Vagina (tissue), 2 donors: ENCODE results near the gene SDK2.

Source experiments
- POLR2A ChIP-seq, 2 donors: fragments of 450-650 bp; IDR thresholded peaks; one replicate each; pipeline ENCODE4 v1.6.1; 2017; ENCODE audit warnings: antibody characterized with exemption in 2 of 2, mild to moderate bottlenecking in 2 of 2, moderate library complexity in 2 of 2
- TF ChIP-seq, protein P1 (sequence below), 3 experiments: fragments of 450-650 bp in 2 of 3; fragments of 200-600 bp in 1 of 3; sonication (generic) in 1 of 3; IDR thresholded peaks; one replicate each; pipeline ENCODE4 v1.5.1; 2017 to 2019; ENCODE audit warnings: antibody characterized with exemption in 3 of 3, mild to moderate bottlenecking in 2 of 3, moderate library complexity in 2 of 3

DNA sequence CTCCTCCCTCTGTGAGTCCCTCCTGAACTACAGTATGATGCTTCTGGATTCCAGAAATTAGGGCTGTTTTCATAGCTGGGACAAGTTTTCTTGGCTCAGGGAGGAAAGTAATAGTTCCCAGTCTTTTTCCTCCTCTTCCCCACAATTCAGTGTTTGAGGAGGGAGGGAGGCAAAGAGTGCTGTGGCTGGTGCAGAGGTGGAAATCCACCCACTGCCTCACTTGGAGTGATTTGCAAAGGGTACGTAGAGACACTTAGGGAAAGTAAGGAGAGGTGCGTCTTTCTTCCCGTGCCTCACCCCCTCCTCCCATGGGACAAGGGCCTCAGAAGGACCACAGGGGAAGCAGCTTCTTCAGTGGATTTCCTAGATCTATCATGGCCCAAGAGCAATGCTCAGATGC, 21.9 kb downstream of the SDK2 start:
- TF ChIP-seq, protein P1, sequence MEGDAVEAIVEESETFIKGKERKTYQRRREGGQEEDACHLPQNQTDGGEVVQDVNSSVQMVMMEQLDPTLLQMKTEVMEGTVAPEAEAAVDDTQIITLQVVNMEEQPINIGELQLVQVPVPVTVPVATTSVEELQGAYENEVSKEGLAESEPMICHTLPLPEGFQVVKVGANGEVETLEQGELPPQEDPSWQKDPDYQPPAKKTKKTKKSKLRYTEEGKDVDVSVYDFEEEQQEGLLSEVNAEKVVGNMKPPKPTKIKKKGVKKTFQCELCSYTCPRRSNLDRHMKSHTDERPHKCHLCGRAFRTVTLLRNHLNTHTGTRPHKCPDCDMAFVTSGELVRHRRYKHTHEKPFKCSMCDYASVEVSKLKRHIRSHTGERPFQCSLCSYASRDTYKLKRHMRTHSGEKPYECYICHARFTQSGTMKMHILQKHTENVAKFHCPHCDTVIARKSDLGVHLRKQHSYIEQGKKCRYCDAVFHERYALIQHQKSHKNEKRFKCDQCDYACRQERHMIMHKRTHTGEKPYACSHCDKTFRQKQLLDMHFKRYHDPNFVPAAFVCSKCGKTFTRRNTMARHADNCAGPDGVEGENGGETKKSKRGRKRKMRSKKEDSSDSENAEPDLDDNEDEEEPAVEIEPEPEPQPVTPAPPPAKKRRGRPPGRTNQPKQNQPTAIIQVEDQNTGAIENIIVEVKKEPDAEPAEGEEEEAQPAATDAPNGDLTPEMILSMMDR (IDR thresholded peaks at IDR 0.05): no peak
- TF ChIP-seq POLR2A (IDR thresholded peaks at IDR 0.05): no peak
